Measurements from ENCODE around the gene GPR132. TPM values are rescaled to one million over a fixed set of nuclear protein-coding genes. Genes with fewer than 3 reads are reported as not detected.

The GPR132 gene
- total and polyA plus RNA-seq, 2 of the 13 experiments (the other 11 are each of a cell fraction or from before 2014, with no cell fraction given): not detected

- in situ Hi-C loops (cut with HindIII; ENCODE audit: extremely low pct_ligation_motif_present, low pct_unique_long_range_greater_than_20kb): no loop called here
- Histone ChIP-seq H3K9me3 (ENCODE audit: low read length) (no peaks in the 10 kb centered on the region), H3K27ac (ENCODE audit: extremely low read length, insufficient read depth, low read length) (no peak overlapping the region), H2AFZ (ENCODE audit: low read length) (no peak overlapping the region), H3K36me3 (replicated peaks in 1 of 2; ENCODE audit: control insufficient read depth in 1 of 2, insufficient read depth in 2 of 2, low read length in 2 of 2) (no peaks in the 10 kb centered on the region), H3K4me3 (replicated peaks in 1 of 3; ENCODE audit: insufficient read depth in 1 of 3, low read depth in 2 of 3, low read length in 3 of 3) (no peak overlapping the region), H3K79me2 (ENCODE audit: insufficient read depth, low read length) (no peaks in the 10 kb centered on the region), H3K4me2 (ENCODE audit: low read depth, low read length) (no peak overlapping the region), H3K9ac (ENCODE audit: insufficient read depth, low read depth, low read length) (no peak overlapping the region), H3K4me1 (ENCODE audit: insufficient read depth, low read length) (no peaks in the 10 kb centered on the region), H3K27me3 (ENCODE audit: control insufficient read depth in 1 of 2, insufficient read depth in 2 of 2, low read length in 2 of 2) (peaks cover 10 to 52% of the 10 kb centered on the region in 2 experiments; a peak in 4 of 5 replicates), H4K20me1 (ENCODE audit: insufficient read depth, low read length) (no peaks in the 10 kb centered on the region)
- ChIA-PET POLR2A (no interaction called here), CTCF (ENCODE audit: low intra/inter-chr PET ratio, low total read pairs) (no interaction called here)
- no peak; the same call in 1 of the 3 replicates for ATAC-seq
- intact Hi-C loops (cut with micrococcal nuclease; ENCODE audit: unreplicated experiment): no loop called here
- BruUV-seq (replicated peaks): no TSS peak
- no peak for TF ChIP-seq ZBTB38 (CRISPR knock-in tag; IDR thresholded peaks at IDR 0.05)
- no peak for TF ChIP-seq ZNF264 (CRISPR knock-in tag; IDR thresholded peaks at IDR 0.05)
- no peak for TF ChIP-seq RFX3 (CRISPR knock-in tag; IDR thresholded peaks at IDR 0.05)
- no peak for TF ChIP-seq ZNF782 (CRISPR knock-in tag; IDR thresholded peaks at IDR 0.05; ENCODE audit: borderline replicate concordance)
- TF ChIP-seq HES4 (CRISPR knock-in tag; IDR thresholded peaks at IDR 0.05; ENCODE audit: borderline replicate concordance): no peak
- TF ChIP-seq SPEN (CRISPR knock-in tag; IDR thresholded peaks at IDR 0.05; ENCODE audit: low read depth): no peak
- TF ChIP-seq TARDBP (CRISPR knock-in tag; IDR thresholded peaks at IDR 0.05): no peak
- TF ChIP-seq ARID4A (CRISPR knock-in tag; IDR thresholded peaks at IDR 0.05; ENCODE audit: borderline replicate concordance): no peak
- no peak for TF ChIP-seq IKZF5 (CRISPR knock-in tag; IDR thresholded peaks at IDR 0.05)
- no peak for TF ChIP-seq CBX1 (IDR thresholded peaks at IDR 0.05; ENCODE audit: low read depth)
- TF ChIP-seq ATF1 (CRISPR knock-in tag; IDR thresholded peaks at IDR 0.05): no peak
- no peak for TF ChIP-seq ELF4 (CRISPR knock-in tag; IDR thresholded peaks at IDR 0.05; ENCODE audit: borderline replicate concordance)
- no peak for TF ChIP-seq MED1 (CRISPR knock-in tag; IDR thresholded peaks at IDR 0.05)
- no peak for TF ChIP-seq MEIS1 (CRISPR knock-in tag; IDR thresholded peaks at IDR 0.05; ENCODE audit: borderline replicate concordance)
- no peak for TF ChIP-seq TBX2 (CRISPR knock-in tag; IDR thresholded peaks at IDR 0.05; ENCODE audit: borderline replicate concordance)
- TF ChIP-seq PBX2 (CRISPR knock-in tag; IDR thresholded peaks at IDR 0.05): no peak
- TF ChIP-seq FOXA1 (IDR thresholded peaks at IDR 0.05): no peak
- TF ChIP-seq FOXA1 (CRISPR knock-in tag; IDR thresholded peaks at IDR 0.05): no peak
- no peak for TF ChIP-seq ATM (IDR thresholded peaks at IDR 0.05; ENCODE audit: borderline replicate concordance)
- WGBS (ENCODE audit: low lambda C conversion rate): 55% methylated on average over 13 of the region's 18 CpGs
- no peak for DNase-seq (ENCODE audit: low spot score)
- no peak for FAIRE-seq
Measured at GRCh38 chr14:105076805-105077648, 11.8 kb upstream of the GPR132 start.

All from HepG2 (cell line).